Urinary bladder (tissue), 4 donors: ENCODE data around the gene PTPN14. TPM values are rescaled to one million over a fixed set of nuclear protein-coding genes. Genes with fewer than 3 reads are reported as not detected.
A peak's percentile ranks its signal among the peaks of the same experiment; 100 is the strongest.

ENCODE experiments used
- DNase-seq: peaks from one replicate; pipeline ENCODE4 v3.0.0-alpha.2; 2015; ENCODE audit errors: extremely low spot score
- H3K27ac ChIP-seq: one replicate; pipeline ENCODE4 v1.5.1; 2013; ENCODE audit warnings: low read depth, mild to moderate bottlenecking, moderate library complexity
- H3K36me3 ChIP-seq: one replicate; pipeline ENCODE4 v1.6.1; 2013; ENCODE audit warnings: mild to moderate bottlenecking, moderate library complexity; ENCODE audit not compliant: insufficient read depth
- H3K4me1 ChIP-seq: one replicate; pipeline ENCODE4 v1.6.1; 2013; ENCODE audit warnings: mild to moderate bottlenecking, moderate library complexity; ENCODE audit not compliant: insufficient read depth
- H3K4me3 ChIP-seq: one replicate; pipeline ENCODE4 v1.5.1; 2013; ENCODE audit warnings: low read depth, low read length
- WGBS: extraction: QIAGEN DNeasy Blood & Tissue Kit; methylation state at CpG from one replicate; pipeline ENCODE4 v1.1.7; 2013; 5-methylcytosine and 5-hydroxymethylcytosine counted together
- polyA plus RNA-seq: library from polyadenylated mRNA; stranded (reverse); fragments of 200-250 nt; gene quantifications from one replicate; pipeline ENCODE4 v1.2.3, GENCODE V29; 2013
- total RNA-seq: library from RNA; depleted of rRNA; stranded (reverse); fragments of >200 nt; gene quantifications from one replicate; pipeline ENCODE4 v1.2.3, GENCODE V29; 2014
- donor health status: healthy with polysubstance abuse.
- donor health status: healthy.

Gene PTPN14
- total and polyA plus RNA-seq, 2 donors = 9.0 to 39.2 TPM

- Histone ChIP-seq H3K4me3 (no peak overlapping the region), H3K27ac (no peak overlapping the region), H3K4me1 (no peaks in the 10 kb centered on the region), H3K36me3 (no peaks in the 10 kb centered on the region)
- 89% methylated on average over 5 of the region's 5 CpGs for WGBS
- DNase-seq = no peak
Measured at GRCh38 chr1:214553142-214553710, 1.8 kb upstream of the PTPN14 start.

DNA sequence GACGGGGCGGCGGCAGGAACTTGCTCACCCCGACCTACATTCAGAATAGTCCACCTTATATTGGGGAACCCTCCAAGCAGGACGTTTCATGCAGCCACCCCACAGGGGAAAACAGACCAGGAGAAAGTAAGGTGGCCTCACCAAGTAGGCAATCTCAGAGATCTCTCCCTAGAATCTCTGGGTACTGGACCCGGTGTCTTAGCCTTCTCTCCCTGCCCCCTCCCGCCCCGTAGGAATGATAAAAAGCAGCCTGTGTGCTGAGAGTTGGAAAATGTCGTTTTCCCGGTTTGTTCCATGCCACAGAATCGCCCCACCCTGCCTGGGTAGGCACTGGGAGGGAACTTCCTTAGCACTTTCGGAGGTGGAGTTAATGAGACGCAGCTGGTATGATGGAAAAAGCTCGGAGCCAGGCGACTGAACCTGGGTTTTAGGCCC, 789 bp upstream of the PTPN14 start:
- Histone ChIP-seq H3K27ac (peak overlapping the region; percentile 80), H3K4me1 (no peaks in the 10 kb centered on the region), H3K36me3 (no peaks in the 10 kb centered on the region), H3K4me3 (peak overlapping the region; percentile 61)
- peak; percentile 65 for DNase-seq
- 1% methylated on average over 15 of the region's 15 CpGs for WGBS

DNA sequence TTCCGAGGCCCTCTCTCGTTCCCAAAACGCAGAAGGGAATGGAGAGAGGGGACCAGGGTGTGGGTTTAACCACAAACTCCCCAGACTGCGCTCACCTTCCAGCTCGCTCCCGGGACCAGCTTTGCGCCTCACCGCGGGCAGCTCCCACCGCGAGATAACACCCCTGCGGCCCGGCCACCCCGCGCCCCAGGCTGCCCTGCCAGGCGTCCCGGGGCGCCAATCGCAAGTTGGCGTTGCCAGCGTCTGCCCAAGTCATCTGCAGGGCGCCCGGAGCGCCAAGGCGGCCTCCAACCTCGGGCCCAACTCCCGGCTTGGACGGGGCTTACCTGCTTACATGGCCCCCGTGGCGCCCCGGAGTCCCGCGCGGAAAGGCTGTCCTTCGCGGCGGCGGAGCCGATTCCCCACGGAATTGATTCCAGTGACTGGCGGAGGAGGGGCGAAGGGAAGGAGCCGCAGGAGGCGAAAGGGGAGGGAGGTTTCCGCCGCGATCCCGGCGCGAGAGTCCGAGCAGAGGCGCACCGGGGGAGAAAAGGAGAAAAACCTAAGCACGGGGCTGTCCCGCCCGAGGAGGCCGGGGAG, 456 bp downstream of the PTPN14 start:
- DNase-seq = no peak
- H3K4me1 ChIP-seq = no peaks in the 10 kb centered on the region
- under 1% methylated on average over 57 of the region's 57 CpGs for WGBS

GRCh38 chr1:214550013-214550856, 1.2 kb downstream of the PTPN14 start:
- Histone ChIP-seq H3K36me3 (no peaks in the 10 kb centered on the region), H3K4me1 (peaks cover 5% of the 10 kb centered on the region), H3K4me3 (peak overlapping the region; percentile 61), H3K27ac (peak overlapping the region; percentile 93)
- 16% methylated on average over 24 of the region's 24 CpGs for WGBS
- no peak for DNase-seq

More for the DNA sequence above, 456 bp downstream of the PTPN14 start:
- Histone ChIP-seq H3K36me3 (no peaks in the 10 kb centered on the region), H3K27ac (peak overlapping the region; percentile 93), H3K4me3 (peak overlapping the region; percentile 61)

- peak overlapping the region; percentile 8 for H3K4me3 ChIP-seq
- H3K36me3 ChIP-seq = no peaks in the 10 kb centered on the region
- DNase-seq = no peak
- no peak overlapping the region for H3K27ac ChIP-seq
- H3K4me1 ChIP-seq = peaks cover 6% of the 10 kb centered on the region
- WGBS = 60% methylated on average over 7 of the region's 7 CpGs
Measured at GRCh38 chr1:214549604-214550003, 1.8 kb downstream of the PTPN14 start.

- H3K4me1 ChIP-seq = peaks cover 6% of the 10 kb centered on the region
Measured at GRCh38 chr1:214548988-214549387, 2.4 kb downstream of the PTPN14 start.

DNA sequence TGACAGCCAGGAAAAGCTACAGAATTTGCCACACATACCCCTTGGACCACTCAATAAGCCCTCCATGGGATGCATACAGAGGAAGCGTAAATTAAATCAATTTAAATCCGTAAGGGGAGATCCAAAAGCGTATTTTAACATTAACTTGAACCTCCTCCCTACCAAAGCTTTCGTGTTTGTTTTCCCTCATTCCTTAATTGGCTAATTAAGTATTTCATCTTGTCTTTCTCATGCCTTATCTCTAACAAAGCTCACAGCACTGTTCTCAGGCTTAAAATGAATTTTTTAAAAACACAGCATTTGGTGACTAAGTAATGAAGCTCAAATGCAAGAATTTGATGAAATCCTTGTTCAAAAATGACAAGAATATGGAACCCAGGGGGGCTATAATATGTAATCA, 3.1 kb downstream of the PTPN14 start:
- WGBS = 95% methylated on average over 4 of the region's 4 CpGs
- Histone ChIP-seq H3K36me3 (no peaks in the 10 kb centered on the region), H3K27ac (no peak overlapping the region), H3K4me1 (peaks cover 6% of the 10 kb centered on the region), H3K4me3 (no peak overlapping the region)
- DNase-seq = no peak

More at GRCh38 chr1:214548988-214549387, 2.4 kb downstream of the PTPN14 start:
- 56% methylated on average over 2 of the region's 2 CpGs for WGBS
- no peak overlapping the region for H3K27ac ChIP-seq
- H3K36me3 ChIP-seq = no peaks in the 10 kb centered on the region
- no peak for DNase-seq
- H3K4me3 ChIP-seq = no peak overlapping the region

GRCh38 chr1:214547747-214548146, 3.7 kb downstream of the PTPN14 start:
- no peak overlapping the region for H3K4me3 ChIP-seq
- peaks cover 6% of the 10 kb centered on the region for H3K4me1 ChIP-seq
- H3K27ac ChIP-seq = no peak overlapping the region
- no peak for DNase-seq
- no peaks in the 10 kb centered on the region for H3K36me3 ChIP-seq

- Histone ChIP-seq H3K4me1 (peaks cover 6% of the 10 kb centered on the region), H3K4me3 (no peak overlapping the region), H3K36me3 (no peaks in the 10 kb centered on the region), H3K27ac (peak overlapping the region; percentile 80)
- 80% methylated on average over 6 of the region's 6 CpGs for WGBS
- no peak for DNase-seq
Measured at GRCh38 chr1:214546886-214547641, 4.3 kb downstream of the PTPN14 start.

DNA sequence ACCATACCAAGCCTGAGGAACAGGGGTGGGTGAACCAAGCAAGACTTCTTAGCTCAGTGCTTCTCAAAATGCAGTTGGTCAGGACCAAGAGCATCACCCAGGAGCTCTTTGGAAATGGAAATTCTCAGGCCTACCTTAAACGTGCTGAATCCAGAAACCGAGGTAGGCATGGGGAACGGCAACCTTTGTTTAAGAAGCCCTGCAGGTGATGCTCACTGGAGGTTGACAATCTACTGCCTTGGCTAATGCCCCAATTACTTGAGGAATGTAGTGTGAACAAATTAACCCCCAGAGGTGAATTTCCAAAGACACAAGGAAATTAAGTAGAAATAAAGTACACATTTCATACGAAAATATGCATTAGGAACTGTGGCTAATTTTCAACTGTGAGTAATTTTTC, 5.3 kb downstream of the PTPN14 start:
- WGBS = 88% methylated on average over 4 of the region's 4 CpGs
- Histone ChIP-seq H3K36me3 (no peaks in the 10 kb centered on the region), H3K4me3 (no peak overlapping the region), H3K4me1 (peaks cover 6% of the 10 kb centered on the region), H3K27ac (peak overlapping the region; percentile 80)
- no peak for DNase-seq

DNA sequence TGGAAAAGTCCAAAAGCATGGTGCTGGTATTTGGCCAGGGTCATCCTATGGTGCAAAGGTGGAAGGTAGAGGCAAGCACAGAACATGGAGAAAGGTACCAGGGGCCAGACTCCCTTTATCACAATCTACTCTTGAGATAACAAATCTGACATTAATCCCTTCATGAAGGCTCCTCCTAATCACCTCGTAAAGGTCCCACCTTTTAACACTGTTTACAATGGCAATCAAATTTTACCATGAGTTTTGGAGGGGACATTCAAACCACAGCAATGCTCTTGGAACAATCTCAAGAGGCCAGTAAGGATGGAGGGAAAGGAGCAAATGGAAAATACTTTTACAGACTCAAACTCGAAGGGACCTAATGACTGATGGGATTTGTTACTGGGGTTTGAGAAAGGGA, 6.1 kb downstream of the PTPN14 start:
- no peak for DNase-seq
- Histone ChIP-seq H3K4me3 (no peak overlapping the region), H3K4me1 (peaks cover 6% of the 10 kb centered on the region), H3K36me3 (no peaks in the 10 kb centered on the region), H3K27ac (no peak overlapping the region)
- 51% methylated on average over 2 of the region's 2 CpGs for WGBS

- DNase-seq = no peak
- peaks cover 6% of the 10 kb centered on the region for H3K4me1 ChIP-seq
- H3K4me3 ChIP-seq = no peak overlapping the region
- H3K27ac ChIP-seq = no peak overlapping the region
- H3K36me3 ChIP-seq = no peaks in the 10 kb centered on the region
- 94% methylated on average over 1 of the region's 1 CpG for WGBS
Measured at GRCh38 chr1:214544791-214545190, 6.6 kb downstream of the PTPN14 start.
